ENCODE results near the gene PHLDA2.

DNA sequence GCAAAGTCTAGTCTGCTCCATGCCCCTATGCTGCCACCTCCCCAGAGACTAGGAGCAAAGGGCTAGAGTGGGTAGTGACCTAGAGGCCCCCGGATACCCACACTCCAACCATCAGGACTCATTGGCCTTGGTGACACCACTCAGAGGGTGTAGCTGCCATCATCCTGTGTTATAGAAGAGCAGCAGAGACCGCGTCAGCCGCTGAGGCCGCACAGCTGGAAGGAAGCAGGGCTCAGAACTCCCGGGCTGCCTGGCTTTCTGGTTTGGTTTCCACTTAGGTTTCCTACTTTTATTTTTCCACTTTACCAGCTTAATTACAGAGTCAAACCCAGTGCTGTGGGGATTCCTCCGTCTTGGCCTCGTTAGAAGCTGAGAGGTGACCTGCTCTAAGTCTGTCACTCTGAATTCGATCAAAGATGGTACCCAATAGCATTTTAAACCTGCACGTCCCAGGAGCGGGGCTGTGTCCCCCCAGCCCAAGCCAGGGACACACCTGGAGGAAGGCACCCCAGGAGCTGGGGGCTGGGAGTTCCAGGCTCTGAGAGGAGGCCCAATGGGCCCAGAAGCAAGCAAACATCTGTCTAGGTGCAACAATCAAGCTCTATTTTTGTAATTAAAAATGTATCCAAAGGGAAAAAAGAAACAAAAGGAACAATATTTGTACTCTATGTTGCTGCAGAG is 41.6 kb downstream of the PHLDA2 start:
- TF ChIP-seq, protein P1, sequence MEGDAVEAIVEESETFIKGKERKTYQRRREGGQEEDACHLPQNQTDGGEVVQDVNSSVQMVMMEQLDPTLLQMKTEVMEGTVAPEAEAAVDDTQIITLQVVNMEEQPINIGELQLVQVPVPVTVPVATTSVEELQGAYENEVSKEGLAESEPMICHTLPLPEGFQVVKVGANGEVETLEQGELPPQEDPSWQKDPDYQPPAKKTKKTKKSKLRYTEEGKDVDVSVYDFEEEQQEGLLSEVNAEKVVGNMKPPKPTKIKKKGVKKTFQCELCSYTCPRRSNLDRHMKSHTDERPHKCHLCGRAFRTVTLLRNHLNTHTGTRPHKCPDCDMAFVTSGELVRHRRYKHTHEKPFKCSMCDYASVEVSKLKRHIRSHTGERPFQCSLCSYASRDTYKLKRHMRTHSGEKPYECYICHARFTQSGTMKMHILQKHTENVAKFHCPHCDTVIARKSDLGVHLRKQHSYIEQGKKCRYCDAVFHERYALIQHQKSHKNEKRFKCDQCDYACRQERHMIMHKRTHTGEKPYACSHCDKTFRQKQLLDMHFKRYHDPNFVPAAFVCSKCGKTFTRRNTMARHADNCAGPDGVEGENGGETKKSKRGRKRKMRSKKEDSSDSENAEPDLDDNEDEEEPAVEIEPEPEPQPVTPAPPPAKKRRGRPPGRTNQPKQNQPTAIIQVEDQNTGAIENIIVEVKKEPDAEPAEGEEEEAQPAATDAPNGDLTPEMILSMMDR (conservative IDR thresholded peaks at IDR 0.05; ENCODE audit: low read depth, low read length) = no peak
- TF ChIP-seq EZH2 (IDR thresholded peaks at IDR 0.05; ENCODE audit: low read length, unreplicated experiment) = no peak
